NK-92 (cell line): ENCODE measurements around the gene FOXJ2.
A peak's percentile ranks its signal among the peaks of the same experiment; 100 is the strongest.
"Not testable (repeated sequence)": the region's sequence is repeated elsewhere in the genome, so short reads cannot be mapped to it uniquely, and the experiment has no call there.

ENCODE experiments used
- DNase-seq: peaks from one replicate; lab custom pipeline; 2025; ENCODE audit not compliant: unreplicated experiment; lab: John Stamatoyannopoulos, UW

Gene FOXJ2

DNA sequence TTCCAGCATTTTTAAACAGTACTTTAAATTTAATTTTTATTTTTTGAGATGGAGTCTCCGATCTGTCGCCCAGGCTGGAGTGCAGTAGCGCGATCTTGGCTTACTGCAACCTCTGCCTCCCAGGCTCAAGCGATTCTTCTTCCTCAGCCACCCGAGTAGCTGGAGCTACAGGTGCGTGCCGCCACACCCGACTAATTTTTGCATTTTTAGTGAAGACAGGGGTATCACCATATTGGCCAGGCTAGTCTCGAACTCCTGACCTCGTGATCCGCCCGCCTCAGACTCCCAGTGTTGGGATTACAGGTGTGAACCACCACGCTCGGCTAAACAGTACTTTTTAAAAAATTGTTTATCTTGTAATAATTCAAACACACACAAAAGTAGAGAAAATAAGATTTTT is 4.2 kb upstream of the FOXJ2 start:
- DNase-seq: no peak

DNA sequence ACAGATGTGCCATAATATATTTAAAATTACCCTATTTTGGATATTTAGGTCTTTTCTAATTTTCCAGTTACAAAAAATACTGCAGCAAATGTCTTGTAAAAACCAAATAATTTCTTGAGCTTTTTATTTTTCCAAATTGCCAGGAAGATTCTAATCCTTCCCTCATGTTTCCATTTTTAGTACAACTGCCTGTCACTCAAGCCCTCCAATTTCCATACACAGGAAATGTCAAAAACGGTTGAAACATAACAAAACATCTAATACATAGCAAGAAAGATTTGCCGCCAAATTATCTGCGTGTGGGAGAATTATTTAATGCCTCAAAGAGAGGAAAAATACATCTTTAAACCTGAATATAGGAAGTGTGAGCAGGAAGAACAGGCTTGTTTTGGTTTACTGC is 2.3 kb upstream of the FOXJ2 start:
- no peak for DNase-seq

DNA sequence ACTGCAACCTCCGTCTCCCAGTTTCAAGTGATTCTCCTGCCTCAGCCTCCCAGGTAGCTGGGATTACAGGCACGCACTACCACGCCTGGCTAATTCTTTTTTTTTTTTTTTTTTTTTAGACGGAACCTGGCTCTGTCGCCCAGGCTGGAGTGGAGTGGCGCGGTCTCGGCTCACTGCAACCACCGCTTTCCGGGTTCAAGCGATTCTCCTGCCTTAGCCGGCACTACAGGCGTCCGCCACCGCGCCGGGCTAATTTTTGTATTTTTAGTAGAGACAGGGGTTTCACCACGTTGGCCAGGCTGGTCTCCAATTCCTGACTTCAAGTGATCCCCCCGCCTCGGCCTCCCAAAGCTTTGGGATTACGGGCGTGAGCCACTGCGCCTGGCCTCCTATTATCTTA is 1.5 kb upstream of the FOXJ2 start:
- not testable (repeated sequence) for DNase-seq

DNA sequence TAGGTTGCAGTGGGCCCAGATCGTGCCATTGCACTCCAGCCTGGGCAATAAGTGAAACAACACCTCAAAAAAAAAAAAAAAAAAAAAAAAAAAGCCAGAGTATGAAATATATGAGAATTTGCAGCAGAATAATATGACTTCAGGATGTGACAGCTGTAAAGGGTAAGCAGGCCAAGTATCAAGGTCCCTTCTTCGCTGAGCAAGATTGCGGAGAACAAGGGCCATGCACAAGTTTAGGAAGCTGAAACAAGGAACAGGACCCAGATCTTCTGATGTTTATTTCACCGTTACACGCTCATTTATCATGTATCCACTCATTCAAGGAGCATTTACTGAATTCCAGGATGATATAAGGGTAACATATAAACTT is 659 bp upstream of the FOXJ2 start:
- DNase-seq: no peak

DNA sequence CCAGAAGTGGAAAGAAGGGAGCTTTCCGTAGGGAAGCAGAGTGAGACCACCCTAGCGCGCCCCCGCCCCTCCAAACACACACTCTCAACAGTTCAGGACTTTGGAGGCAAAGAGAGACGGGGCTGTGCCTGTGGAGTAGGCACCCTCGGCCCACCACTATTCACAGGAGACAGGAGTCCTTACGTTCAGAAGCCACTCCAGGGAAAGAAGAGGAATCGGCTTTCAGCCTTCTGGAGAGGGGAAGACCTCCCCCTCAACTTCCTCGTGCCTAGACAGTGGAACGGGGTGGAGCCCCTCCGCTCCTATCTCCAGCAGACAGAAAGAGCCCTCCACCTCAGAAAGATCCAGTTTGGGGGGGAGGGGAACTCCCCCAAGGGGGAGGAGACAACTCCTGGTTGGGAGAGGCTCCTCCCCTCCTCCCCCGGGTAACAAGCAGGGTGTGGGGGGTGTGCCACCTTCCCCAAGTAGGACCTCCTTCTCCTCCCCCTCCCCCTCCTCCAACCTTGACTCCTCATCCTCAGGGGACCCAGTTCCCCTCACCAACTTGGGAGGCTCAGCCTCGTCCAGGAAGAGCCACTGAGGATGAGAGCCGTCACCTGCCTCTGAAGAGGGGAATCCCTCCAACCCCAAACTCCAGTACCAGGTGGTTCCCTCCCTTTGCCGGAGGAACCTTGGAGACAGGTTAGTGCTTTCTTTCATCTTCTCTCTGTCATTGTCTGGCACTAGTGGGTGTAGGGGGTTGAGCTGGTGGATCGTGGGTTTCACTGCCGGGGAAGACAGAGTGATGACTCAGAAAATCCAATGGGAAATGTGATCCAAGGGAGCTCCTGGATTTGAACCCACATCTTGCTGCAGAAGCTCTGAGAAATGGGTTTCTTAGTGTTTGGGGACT is 883 bp downstream of the FOXJ2 start:
- no peak for DNase-seq

DNA sequence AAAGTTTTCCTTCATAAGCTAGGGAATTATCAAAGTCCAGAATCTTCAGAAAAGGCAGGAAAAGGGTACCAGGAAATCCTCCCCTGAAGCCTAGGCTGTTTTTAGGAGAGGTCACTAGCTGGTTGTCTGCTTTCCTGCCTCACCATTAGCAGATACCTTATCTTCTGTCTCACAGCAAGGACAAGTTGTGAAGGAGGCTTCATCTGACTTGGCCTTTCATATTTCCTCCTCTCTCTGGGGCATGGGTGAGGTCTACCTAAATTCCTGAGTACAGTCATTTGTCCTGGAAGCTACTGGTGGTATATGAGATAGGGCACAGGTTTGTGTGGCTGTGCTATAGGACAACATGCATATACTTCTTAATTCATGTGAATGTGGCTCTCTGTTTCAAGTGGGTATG is 2.3 kb downstream of the FOXJ2 start:
- DNase-seq: no peak

DNA sequence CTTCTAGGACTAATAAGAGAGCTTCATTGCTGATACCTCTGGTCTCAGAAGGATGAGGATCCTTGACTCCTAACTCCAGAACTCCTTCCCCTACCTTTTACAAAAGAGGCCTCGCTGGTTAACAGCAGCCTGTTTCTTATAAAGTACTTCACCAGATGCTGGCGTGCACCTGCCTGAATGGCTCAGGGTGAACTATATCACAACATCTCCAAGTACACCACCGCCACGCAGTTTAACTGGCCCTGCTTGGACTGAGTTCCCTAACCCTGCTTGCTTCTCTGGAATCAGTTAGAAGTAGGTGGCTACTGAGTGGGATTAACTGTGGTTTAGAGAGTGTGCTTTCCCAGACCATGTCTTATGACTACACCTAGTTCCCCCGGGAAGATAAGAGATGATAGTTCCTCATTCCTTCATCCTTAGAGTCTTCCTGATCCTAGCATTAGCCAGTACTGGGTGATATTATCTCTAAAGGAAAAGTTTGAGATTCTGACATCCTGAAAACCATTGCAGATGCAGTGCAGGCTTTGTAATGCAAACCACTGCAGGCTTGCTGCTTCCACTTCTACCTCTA is 3.0 kb downstream of the FOXJ2 start:
- no peak for DNase-seq

DNA sequence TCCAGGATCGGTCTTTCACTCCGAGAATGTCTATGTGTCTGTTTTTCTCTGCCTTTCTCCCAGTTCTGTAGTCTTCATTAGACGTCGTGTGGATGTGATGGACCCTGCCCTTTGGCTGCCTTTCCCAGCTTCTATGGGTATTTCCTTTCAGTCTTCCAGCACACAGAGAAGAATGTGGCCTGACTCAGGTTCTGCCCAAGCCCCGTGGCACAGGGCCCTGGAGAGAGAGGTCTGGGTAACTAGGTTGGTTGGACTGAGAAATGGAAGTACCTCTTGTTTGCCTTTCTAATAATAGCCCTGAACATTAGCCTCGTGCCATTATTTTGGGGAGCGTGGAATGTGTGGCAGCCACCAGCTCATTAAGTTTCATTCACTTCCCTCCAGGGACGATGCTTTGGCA is 3.8 kb downstream of the FOXJ2 start:
- no peak for DNase-seq

DNA sequence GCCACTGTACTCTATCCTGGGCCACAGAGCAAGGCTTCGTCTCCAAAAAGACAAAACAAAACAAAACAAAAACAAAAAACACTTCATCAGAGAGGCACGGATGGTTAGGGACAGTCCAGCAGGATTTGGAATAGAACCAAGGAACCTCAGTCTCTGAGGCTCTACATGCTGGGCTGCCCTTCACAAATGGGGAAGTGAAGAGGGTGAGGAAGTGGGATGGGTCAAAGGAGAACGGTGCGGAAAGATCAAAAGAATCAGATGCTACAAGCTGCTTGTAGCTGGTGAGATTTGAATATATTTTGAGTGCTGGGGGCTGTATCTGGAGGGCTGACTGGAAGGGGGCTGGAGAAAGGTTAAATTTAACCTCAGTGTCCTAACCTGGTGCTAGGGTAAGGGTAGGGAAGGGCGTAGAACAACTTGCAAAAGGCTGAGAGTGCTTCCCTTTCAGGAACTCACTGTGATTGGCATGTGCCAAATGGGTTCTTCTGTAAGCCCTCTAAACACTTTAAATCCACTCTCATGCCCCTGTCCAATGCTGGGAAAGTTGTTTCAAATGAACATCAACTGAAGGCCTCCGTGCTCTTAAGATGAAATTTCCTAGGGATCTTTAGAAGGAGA is 4.6 kb downstream of the FOXJ2 start:
- no peak for DNase-seq

DNA sequence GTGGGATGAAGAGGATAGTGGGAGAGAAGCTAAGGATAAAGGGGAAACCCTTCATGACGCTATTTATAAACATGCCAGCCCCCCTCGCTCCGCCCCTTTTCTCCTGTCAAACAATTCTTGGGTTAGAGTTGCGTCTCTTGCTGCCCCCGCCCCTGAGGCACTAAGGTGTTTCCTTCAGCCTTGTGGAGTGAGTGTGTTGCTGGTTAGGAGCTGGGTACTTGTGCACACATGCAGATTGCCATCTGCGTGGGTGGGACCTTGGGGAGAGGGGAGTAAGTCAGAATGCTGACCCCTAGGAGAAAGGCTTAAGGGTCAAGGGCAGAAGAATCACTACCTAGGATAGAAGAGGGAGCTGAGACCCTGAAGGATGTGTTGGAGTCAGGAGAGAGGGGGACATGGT is 5.4 kb downstream of the FOXJ2 start:
- DNase-seq: no peak

DNA sequence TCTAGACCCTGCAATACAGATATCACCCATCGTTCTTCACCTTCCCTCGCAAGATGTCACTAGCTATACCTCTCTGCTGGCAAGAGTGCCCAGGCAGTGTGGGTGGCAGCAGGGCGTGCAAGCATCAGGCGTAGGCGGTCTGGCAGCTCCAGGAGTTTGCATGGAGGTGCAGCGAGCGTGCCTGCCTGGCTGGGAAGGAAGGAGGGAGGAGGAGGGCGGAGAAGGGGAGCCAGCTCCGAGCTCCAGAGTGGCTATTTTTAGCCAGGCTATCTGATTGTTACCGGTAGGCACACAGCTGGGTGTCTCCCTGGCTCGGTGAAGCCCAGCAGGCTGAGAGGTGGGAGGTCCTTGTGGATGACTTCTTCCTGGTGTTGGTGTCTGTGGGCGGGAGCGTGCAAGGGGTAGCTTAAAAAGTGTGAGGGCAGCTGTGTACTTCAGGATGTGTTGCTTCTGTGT is 6.2 kb downstream of the FOXJ2 start:
- no peak for DNase-seq

DNA sequence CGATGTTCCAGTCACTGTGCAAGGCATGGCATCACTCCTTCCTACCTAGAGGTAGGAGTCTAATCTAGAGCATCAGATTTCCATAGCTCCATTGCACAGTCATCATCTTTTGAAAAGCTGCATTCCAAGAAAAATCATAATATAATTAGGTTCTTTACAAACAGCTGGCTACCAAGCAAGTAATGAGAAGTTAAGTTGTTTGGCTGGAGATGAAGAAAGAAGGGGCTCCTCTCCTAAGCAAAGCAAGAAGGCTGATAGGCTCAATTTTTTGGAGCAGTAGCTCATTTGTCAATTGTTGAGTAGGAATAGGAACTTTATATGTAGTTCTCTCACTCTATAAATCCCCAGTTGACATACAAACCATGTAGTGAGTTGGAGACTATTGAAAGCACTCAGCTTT is 8.3 kb downstream of the FOXJ2 start:
- no peak for DNase-seq

DNA sequence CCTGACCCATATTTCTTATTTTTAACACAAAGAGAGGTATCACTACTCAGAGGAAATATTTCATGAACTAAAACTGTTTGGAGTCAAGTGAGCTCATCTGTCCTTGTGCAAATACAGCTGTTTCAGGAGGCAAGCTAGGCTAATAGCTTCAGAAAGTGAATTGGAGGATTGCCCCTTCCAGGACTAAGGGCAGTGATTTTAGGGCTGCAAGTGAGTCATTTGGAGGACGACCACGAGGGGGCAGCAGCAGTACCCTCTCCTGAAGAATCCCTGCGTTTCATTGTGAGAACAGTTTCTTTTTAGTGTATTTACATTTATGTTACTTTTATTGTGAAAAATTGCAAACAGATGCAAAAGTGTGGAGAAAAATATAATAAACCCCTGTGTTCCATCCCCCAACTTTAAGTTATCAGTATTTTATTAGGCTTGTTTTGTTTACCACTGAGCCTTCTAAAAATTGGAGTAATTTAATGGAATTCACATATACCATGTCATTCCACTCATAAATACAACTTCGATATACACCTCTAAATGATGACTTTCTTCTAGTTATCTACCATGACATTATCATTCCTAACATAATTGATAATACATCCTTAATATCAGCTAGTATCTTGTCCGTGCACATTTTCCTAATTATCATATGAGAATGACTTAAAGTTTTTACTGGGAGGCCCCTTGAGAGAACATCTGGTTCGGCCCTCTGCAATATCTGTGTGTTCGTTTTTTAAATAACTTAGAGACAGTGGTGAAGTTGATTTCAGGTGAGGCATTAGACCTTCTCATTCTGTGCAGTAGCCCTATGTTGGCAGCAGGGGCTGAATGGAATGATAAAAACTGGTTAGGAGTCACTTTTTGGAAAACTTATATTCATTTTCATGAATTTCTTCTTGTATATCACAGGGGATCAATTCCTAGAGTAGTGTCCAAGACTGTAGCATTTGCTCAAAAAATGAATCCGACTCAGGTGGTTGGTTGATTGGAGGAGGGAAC is 13.7 kb downstream of the FOXJ2 start:
- DNase-seq: peak; percentile 18

DNA sequence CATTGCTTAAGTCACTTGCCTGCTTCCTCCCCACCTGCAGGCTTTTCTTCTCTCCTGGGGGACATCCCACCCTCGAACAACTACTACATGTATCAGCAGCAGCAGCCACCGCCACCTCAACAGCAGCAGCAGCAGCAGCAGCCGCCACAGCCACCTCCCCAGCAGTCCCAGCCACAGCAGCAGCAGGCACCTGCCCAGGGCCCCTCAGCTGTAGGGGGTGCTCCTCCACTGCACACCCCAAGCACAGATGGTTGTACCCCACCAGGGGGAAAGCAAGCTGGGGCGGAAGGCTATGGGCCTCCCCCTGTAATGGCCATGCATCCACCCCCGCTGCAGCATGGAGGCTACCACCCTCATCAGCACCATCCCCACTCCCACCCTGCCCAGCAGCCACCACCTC is 15.3 kb downstream of the FOXJ2 start:
- no peak for DNase-seq

DNA sequence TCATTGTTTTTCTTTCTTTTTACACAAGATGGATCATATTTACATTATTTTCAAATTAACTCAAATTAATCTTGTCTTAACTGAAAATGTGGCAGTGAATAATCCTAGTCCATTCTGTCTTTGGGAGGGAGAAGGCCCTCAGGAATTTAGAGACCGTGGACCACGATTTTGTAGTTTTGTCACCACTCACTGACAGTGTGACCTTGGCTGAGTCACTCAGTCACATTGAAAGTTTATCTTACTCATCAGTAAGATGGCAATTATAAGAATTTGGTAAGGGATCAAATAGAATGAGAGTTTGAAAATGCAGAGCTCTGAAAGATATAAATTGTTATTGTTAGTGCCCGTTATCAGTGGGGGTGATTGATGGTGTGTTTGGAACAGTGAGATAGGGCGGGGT is 16.4 kb downstream of the FOXJ2 start:
- DNase-seq: no peak

DNA sequence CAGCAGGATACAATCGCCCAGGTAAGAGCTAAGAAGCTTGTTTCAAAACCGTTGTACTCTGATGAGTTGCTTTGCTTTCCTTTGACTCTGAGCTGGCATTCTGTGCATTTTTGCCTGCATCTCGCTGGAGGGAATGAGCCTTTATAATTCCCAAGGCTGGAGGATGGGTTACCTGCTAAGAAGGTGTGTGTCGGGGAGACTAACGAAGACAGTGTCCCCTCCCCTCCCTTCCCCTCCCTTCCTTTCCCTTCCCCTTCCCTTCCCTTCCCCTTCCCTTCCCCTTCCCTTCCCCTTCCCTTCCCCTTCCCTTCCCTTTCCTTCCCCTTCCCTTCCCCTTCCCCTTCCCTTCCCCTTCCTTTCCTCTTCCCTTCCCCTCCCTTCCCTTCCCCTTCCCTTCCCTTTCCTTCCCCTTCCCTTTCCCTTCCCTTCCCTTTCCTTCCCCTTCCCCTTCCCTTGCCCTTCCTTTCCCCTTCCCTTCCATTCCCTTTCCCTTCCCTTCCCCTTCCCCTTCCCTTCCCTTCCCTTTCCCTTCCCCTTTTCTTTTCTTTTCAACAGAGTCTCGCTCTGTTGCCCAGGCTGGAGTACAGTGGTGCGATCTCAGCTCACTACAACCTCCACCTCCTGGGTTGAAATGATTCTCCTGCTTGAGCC is 18.2 kb downstream of the FOXJ2 start:
- no peak for DNase-seq

DNA sequence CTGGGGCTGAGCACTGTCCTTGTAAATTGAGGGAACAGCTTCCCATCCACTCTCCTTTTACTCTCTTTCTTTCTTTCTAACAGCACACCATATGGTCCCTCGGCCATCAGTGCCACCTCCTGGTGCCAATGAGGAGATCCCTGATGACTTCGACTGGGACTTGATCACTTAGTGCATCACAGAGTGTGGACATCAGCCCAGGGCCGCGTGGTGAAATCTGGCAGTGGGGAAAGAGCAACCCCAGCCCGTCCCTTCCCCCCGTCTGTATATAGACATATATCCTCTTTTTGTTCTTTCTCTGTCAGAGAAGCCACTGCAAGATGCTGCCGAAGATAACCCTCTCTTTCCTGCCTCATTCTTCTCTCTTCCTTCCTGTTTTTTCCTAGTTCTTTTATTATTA is 20.2 kb downstream of the FOXJ2 start:
- DNase-seq: no peak

DNA sequence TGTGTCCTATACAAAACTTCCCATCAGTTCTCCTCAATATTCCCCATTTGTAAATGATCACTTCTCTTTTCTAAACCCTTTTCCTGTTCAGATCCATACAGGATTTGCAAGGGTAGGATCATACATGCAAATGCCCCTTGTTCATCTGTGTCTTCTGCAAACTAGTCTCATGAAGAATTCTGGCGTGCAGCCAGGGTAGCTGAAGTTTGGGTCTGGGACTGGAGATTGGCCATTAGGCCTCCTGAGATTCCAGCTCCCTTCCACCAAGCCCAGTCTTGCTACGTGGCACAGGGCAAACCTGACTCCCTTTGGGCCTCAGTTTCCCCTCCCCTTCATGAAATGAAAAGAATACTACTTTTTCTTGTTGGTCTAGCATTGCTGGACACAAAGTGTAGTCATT is 22.3 kb downstream of the FOXJ2 start:
- DNase-seq: no peak

DNA sequence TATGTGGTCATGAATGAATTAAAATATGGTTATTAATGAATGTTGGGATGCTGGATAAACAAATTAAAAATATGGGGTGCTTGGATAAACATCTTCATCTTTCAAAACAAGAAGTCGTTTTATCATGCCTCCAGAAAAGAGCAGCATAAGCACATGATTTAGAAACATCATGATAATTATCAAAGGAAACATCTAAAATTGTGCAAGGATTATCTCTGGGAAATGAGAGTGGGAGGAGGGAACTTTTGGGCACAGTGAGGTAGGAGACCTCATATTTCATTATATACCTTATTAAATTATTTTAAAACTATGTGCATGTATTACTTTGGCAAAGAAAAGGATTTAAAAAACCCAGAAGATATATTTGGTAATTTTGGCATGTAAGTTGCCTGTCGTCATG is 24.8 kb downstream of the FOXJ2 start:
- no peak for DNase-seq

DNA sequence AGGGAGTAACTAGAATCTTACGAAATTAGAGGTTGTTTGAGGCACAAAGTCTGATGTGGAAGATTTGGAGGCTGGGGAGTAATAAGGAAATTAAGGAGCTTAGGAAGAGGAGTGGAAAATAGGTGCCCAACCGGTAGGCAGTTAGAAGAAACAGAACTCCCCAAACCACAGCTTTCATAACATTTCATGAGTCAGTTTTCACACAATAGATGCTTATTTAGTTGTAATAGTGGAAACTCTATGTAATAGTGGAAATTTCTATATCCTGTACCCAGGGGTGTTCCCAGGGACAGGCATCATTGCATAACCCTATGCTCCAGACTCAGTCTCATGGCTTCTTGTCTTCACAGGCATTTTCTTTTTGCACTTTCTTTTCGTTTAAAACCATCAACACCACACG is 25.3 kb downstream of the FOXJ2 start:
- DNase-seq: no peak

DNA sequence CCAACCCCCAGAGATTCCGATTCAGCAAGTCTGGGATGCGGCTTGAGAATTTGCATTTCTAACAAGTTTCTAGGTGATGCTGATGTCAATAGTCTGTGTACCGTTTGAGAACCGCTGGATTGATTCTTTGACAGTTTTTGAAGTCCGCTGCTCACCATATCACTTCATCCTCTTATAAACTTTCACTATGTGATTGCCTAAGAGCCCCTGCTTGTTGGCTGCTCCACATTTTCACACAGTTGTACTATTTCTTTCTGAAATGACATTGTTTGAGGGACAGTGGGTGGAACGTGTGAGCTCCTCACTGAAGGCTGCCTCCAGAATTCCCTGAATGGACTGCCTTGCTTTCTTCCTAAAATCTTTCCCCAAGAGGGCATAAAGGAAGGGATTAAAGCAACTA is 26.0 kb downstream of the FOXJ2 start:
- DNase-seq: no peak
